ENCODE measurements around the gene VAMP2.

DNA sequence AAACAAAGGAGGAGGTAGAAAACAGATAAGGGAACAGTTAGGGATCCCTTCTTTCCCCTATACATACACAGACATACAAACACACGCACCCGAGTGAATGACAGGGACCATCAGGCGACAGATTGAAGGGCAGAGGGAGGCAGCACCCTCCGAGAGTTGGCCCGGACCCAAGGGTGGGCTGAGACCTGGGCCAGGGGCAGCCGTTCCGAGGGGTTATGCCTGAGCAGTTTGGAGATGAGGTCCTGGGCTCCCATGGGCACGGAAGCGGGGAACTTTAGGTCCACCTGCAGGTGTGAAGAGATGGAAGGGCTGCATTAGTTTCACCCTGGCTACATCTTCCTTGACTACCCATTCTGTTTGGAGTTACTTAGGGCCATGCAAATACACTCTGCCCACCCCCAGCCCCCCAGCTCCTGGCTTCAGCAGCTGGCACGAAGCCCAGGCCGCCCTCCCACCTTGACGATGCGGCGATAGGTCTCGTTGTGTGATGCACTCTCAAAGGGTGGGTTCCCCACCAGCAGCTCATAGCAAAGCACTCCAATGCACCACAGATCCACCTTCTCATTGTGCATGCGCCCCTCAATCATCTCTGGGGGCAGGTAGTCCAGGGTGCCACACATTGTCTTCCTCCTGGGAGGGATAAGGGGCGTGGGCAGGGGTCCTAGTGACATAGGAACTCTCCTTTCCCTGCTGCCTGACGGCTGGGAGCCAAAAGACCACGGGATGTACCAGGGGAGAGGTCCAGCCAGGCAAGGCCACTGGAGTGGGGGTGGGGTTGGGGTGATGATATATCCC is 42.2 kb upstream of the VAMP2 start:
- TF ChIP-seq, protein P1, sequence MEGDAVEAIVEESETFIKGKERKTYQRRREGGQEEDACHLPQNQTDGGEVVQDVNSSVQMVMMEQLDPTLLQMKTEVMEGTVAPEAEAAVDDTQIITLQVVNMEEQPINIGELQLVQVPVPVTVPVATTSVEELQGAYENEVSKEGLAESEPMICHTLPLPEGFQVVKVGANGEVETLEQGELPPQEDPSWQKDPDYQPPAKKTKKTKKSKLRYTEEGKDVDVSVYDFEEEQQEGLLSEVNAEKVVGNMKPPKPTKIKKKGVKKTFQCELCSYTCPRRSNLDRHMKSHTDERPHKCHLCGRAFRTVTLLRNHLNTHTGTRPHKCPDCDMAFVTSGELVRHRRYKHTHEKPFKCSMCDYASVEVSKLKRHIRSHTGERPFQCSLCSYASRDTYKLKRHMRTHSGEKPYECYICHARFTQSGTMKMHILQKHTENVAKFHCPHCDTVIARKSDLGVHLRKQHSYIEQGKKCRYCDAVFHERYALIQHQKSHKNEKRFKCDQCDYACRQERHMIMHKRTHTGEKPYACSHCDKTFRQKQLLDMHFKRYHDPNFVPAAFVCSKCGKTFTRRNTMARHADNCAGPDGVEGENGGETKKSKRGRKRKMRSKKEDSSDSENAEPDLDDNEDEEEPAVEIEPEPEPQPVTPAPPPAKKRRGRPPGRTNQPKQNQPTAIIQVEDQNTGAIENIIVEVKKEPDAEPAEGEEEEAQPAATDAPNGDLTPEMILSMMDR (IDR thresholded peaks at IDR 0.05) = no peak
- TF ChIP-seq POLR2A (IDR thresholded peaks at IDR 0.05) = no peak
